Fibroblast of skin of back (primary cell): ENCODE measurements around the gene TNXB.
"Not testable (repeated sequence)": the region's sequence is repeated elsewhere in the genome, so short reads cannot be mapped to it uniquely, and the experiment has no call there.

Experiments used
- DNase-seq: peaks from one replicate; pipeline ENCODE4 v3.0.0-alpha.2; 2013

The TNXB gene

GRCh38 chr6:32144238-32144637 is 35.1 kb upstream of the TNXB start:
- DNase-seq = not testable (repeated sequence)

GRCh38 chr6:32140420-32141046 is 31.4 kb upstream of the TNXB start:
- no peak for DNase-seq

- no peak for DNase-seq
These were observed 30.5 kb upstream of the TNXB start for GRCh38 chr6:32139590-32139989.

- no peak for DNase-seq
These were observed 28.3 kb upstream of the TNXB start for GRCh38 chr6:32137454-32137853.

GRCh38 chr6:32133786-32134185 is 24.6 kb upstream of the TNXB start:
- DNase-seq = peak; percentile 84

GRCh38 chr6:32132110-32132509 is 23.0 kb upstream of the TNXB start:
- DNase-seq = no peak

GRCh38 chr6:32131439-32131948 is 22.4 kb upstream of the TNXB start:
- no peak for DNase-seq

GRCh38 chr6:32129297-32130088 is 20.4 kb upstream of the TNXB start:
- DNase-seq = no peak

GRCh38 chr6:32128751-32129296 is 19.7 kb upstream of the TNXB start:
- no peak for DNase-seq

GRCh38 chr6:32127717-32128592 is 18.8 kb upstream of the TNXB start, which contains the start of gene ATF6B:
ATF6B (minus strand) TSS chr6:32128246; CDS start chr6:32128207, 39 bp downstream.
- peak; percentile 100 for DNase-seq

GRCh38 chr6:32127409-32127716 is 18.2 kb upstream of the TNXB start:
- DNase-seq = no peak

GRCh38 chr6:32126880-32127279 is 17.7 kb upstream of the TNXB start:
- DNase-seq = no peak

GRCh38 chr6:32123681-32124080 is 14.5 kb upstream of the TNXB start:
- DNase-seq = no peak

GRCh38 chr6:32120573-32121059 is 11.5 kb upstream of the TNXB start:
- no peak for DNase-seq

GRCh38 chr6:32118782-32119628 is 9.9 kb upstream of the TNXB start:
- peak; percentile 75 for DNase-seq

GRCh38 chr6:32117461-32117860 is 8.3 kb upstream of the TNXB start:
- DNase-seq = no peak

GRCh38 chr6:32116674-32117073 is 7.5 kb upstream of the TNXB start:
- DNase-seq = peak; percentile 52

GRCh38 chr6:32115623-32116022 is 6.5 kb upstream of the TNXB start:
- no peak for DNase-seq

GRCh38 chr6:32114796-32115195 is 5.7 kb upstream of the TNXB start:
- DNase-seq = peak; percentile 94

GRCh38 chr6:32113386-32114352 is 4.5 kb upstream of the TNXB start:
- peak; percentile 87 for DNase-seq
